ENCODE measurements around the gene GPR55. TPM values are rescaled to one million over a fixed set of nuclear protein-coding genes. Genes with fewer than 3 reads are reported as not detected.
A peak's percentile ranks its signal among the peaks of the same experiment; 100 is the strongest.

GPR55 gene
- total and polyA plus RNA-seq, 11 donors = 0.03 to 0.36 (median 0.11) TPM; not detected in 6

DNA sequence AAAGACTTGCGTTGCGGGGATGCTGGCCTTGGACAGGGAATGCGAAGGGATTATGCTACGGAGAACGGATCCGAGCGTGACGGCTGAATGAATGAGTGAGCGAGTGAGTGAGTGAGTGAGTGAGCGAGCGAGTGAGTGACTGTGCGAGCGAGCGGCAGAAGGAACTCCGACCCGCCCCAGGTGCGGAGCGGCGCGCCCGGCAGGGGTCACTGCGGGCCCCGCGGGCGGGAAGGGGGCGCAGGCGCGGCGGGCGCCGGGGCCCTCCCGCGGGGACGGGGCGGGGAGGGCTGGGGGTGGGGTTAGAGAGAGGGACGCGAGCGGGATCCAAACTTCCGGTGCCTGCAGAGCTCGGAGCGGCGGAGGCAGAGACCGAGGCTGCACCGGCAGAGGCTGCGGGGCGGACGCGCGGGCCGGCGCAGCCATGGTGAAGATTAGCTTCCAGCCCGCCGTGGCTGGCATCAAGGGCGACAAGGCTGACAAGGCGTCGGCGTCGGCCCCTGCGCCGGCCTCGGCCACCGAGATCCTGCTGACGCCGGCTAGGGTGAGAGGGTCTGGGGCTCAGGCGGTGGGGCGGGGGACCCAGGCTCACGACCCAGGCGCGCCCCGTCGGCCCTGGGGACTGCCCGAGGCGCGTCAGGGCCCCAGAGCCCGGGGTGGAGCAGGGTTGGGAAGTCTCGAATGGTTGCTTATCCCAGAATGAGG, 60.3 kb downstream of the GPR55 start, which contains the start of gene ITM2C:
Gene ITM2C (plus strand): TSS at position 338 of the 702 bp plus-strand sequence. CDS start 84 bp downstream, at position 422.
- H3K36me3 ChIP-seq = no peaks in the 10 kb centered on the region
- TF ChIP-seq, protein P1, sequence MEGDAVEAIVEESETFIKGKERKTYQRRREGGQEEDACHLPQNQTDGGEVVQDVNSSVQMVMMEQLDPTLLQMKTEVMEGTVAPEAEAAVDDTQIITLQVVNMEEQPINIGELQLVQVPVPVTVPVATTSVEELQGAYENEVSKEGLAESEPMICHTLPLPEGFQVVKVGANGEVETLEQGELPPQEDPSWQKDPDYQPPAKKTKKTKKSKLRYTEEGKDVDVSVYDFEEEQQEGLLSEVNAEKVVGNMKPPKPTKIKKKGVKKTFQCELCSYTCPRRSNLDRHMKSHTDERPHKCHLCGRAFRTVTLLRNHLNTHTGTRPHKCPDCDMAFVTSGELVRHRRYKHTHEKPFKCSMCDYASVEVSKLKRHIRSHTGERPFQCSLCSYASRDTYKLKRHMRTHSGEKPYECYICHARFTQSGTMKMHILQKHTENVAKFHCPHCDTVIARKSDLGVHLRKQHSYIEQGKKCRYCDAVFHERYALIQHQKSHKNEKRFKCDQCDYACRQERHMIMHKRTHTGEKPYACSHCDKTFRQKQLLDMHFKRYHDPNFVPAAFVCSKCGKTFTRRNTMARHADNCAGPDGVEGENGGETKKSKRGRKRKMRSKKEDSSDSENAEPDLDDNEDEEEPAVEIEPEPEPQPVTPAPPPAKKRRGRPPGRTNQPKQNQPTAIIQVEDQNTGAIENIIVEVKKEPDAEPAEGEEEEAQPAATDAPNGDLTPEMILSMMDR (IDR thresholded peaks at IDR 0.05) = peak in 8 of 12 donors; percentile 28 to 59 (median 44)
- no peak for TF ChIP-seq POLR2A (IDR thresholded peaks at IDR 0.05)
- no peaks in the 10 kb centered on the region for H3K9me3 ChIP-seq
- DNase-seq (peak; percentile 70 to 83 (median 71)), ATAC-seq (peak in 3 of 4 donors; percentile 76 to 90 (median 83))
- H3K4me3 ChIP-seq = peak within 1 kb of the TSS; percentile 48 to 93 (median 76)
- intact Hi-C loops (cut with DNase I) = loop anchor here in 1 of 10 donors (5.0 kb wide), 1 partner anchor 48 kb away; no protein-coding TSS in a partner anchor
- peaks cover 0 to 46% (median 16%) of the 10 kb centered on the region in 12 donors for H3K4me1 ChIP-seq
- 0 to 1% (median 1%) methylated on average over 28 to 76 of the region's 76 CpGs for WGBS, 4 donors
- H3K27ac ChIP-seq = peak within 1 kb of the TSS in 5 of 12 donors; percentile 43 to 73 (median 58)
- peaks cover 0 to 38% (median 16%) of the 10 kb centered on the region in 9 donors for H3K27me3 ChIP-seq

DNA sequence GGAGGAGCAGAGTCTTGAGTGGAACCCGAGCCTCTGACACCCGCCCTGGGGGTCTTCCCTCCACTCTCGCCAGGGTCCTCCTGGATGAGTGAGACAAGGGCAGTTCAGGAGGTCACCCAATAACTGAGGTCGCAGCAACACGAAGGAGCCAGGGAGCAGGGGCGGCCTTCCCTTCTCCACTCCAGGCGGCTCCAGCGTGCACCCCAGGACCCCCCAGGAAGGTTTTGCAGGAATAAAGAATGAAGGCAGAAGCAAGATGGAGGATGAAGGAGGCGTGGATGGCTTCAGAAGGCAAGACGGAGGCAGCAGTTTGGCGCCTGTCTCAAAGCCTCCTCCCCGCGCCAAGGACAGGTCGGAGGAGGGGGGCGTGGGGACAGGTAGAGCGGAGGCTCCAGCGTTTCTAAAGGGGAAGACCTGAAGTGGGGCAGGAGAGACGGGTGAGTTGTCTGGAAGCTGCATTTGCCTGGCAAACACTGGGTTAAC, 60.9 kb downstream of the GPR55 start:
- TF ChIP-seq POLR2A (IDR thresholded peaks at IDR 0.05) = no peak
- TF ChIP-seq, protein P1 (IDR thresholded peaks at IDR 0.05) = no peak
- Histone ChIP-seq H3K36me3 (no peaks in the 10 kb centered on the region), H3K4me3 (peak overlapping the region; percentile 48 to 93 (median 76)), H3K27me3 (peaks cover 0 to 38% (median 18%) of the 10 kb centered on the region in 9 donors), H3K9me3 (no peaks in the 10 kb centered on the region), H3K4me1 (peaks cover 0 to 40% (median 15%) of the 10 kb centered on the region in 12 donors), H3K27ac (peak overlapping the region in 1 of 12 donors; percentile 73)
- intact Hi-C loops (cut with DNase I) = no loop called here
- DNase-seq = no peak
- ATAC-seq = no peak
- 49 to 60% (median 50%) methylated on average over 15 to 18 of the region's 18 CpGs for WGBS, 4 donors

DNA sequence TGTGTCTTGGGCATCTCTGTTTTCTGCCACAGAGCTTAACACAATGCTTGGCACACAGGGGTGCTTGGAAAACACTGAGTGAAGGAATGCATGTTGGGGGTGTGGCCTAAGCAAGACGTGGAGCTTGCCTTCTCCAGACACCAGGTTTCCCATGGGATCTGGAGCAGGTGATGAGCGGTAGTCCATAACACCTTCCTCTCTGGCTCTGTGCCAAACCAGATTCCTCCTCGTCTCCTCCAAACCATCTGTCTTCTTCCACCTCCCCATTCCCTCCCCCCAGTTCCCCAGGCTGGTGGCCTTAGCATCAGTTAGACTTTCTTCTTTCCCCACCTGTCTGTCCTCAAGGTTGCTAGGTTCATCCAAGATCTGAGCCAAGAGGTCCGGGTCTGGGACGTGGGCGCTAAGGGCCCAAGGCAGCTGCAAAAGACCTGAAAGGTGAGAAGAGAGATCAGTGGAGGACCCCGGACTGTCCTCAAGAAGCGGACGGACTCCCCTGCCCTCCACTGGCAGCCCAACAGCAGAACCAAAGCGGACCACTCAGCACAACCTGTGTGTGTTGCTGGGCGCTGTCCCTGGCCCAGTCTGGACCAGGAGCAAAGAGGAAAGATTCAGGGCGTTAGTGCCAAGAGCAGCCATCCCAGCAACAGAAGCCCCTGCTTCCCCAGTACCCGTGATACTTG, 61.5 kb downstream of the GPR55 start:
- Histone ChIP-seq H3K27me3 (peaks cover 0 to 42% (median 18%) of the 10 kb centered on the region in 9 donors), H3K27ac (no peak overlapping the region), H3K36me3 (no peaks in the 10 kb centered on the region), H3K4me1 (peaks cover 0 to 37% (median 14%) of the 10 kb centered on the region in 12 donors), H3K4me3 (no peak overlapping the region), H3K9me3 (no peaks in the 10 kb centered on the region)
- TF ChIP-seq, protein P1 (IDR thresholded peaks at IDR 0.05) = no peak
- TF ChIP-seq POLR2A (IDR thresholded peaks at IDR 0.05) = no peak
- DNase-seq = no peak
- ATAC-seq = no peak
- WGBS, 4 donors = 77 to 83% (median 79%) methylated on average over 13 of the region's 13 CpGs
- intact Hi-C loops (cut with DNase I) = no loop called here

DNA sequence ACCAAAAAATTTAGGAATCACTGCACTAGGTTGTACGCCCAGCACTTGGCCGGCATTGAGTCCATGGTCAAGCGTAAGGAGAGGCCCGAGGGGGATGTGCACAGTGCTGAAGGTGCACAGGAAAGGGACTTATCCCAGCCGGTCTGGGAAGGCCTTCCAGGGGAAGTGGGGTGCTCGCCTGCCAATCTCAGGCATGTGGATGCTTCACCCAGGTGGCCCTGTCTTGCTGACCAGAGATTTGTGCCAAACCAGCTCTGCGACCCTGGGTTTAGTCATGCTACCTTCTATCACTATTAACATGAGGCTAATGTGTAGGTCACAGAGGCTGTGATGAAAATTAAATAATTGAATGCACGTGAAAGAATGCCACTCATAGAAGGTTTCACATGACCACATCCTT, 62.0 kb downstream of the GPR55 start:
- no peak for TF ChIP-seq POLR2A (IDR thresholded peaks at IDR 0.05)
- TF ChIP-seq, protein P1 (IDR thresholded peaks at IDR 0.05) = no peak
- 71 to 79% (median 73%) methylated on average over 8 of the region's 8 CpGs for WGBS, 4 donors

More for the DNA sequence above, 62.0 kb downstream of the GPR55 start:
- Histone ChIP-seq H3K27ac (no peak overlapping the region), H3K4me3 (no peak overlapping the region), H3K27me3 (peaks cover 0 to 47% (median 18%) of the 10 kb centered on the region in 9 donors), H3K4me1 (peaks cover 0 to 35% (median 11%) of the 10 kb centered on the region in 12 donors), H3K9me3 (no peaks in the 10 kb centered on the region), H3K36me3 (no peaks in the 10 kb centered on the region)
- intact Hi-C loops (cut with DNase I) = no loop called here
- ATAC-seq = no peak
- no peak for DNase-seq
